Measurements from ENCODE around the gene RPLP1. TPM values are rescaled to one million over a fixed set of nuclear protein-coding genes. Genes with fewer than 3 reads are reported as not detected.

Gene RPLP1
- 1,000 to 10,000 TPM; 1,302 to 1,622 (median 1,423) TPM for total RNA-seq (2021; fragmentation: NEBNext Ultra II Directional; extraction: Animal tissue kit (Norgen Biotek cat#: 25700))
- long read RNA-seq, transcript RPLP1-201 (4 exons, 1,197 nt): major isoform, 2,476 of 2,548 reads
- long read RNA-seq, transcript RPLP1-202 (3 exons, 445 nt): minor isoform, 21 of 2,548 reads
- long read RNA-seq, partial matches to known transcripts: 20 of 2,548 reads
- long read RNA-seq, other reads (novel, unspliced or antisense): 28 of 2,548 reads

DNA sequence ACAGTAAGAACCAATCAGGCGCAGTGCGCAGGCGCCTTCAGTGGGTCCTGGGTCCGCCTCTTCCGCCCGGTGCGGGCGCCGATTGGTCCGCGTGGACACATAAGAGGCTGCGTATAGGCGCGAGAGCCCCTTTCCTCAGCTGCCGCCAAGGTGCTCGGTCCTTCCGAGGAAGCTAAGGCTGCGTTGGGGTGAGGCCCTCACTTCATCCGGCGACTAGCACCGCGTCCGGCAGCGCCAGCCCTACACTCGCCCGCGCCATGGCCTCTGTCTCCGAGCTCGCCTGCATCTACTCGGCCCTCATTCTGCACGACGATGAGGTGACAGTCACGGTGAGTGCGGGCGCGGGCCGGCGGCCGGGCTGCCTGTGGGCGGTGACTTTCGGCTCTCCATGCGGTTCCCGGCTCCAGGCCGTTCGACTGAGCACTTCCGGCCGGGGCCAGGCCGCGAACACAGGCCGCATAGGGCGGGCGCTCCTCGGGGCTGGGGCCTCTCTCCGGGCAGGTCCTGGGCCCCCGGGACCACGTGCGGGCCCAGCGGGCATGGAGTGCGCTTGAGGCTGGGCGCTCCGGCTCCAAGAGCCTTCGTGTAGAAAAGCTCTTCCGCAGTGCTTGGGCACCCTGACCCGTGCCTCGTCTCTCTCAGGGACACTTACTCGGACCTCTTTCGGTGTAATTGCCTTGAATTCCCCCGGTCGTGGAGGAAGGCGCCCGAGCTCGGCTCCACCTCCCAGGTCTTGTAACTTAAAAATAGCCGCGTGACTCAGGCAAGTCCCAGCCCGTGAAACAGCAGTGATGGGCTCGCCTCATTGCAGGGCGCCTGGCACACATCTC lies at the start of gene RPLP1:
Gene RPLP1, plus strand, starts transcription at position 127 of the 830 bp plus-strand sequence. Its CDS starts 131 bp downstream, at position 258.
- H3K4me1 Mint-ChIP-seq (ENCODE audit: low read depth): peaks cover 57% of the 10 kb centered on the region
- peak within 1 kb of the TSS; percentile 96 for H3K27ac Mint-ChIP-seq
- H3K9me3 Mint-ChIP-seq: peaks cover 11% of the 10 kb centered on the region
- H3K4me3 Mint-ChIP-seq: peak within 1 kb of the TSS; percentile 98
- H3K27me3 Mint-ChIP-seq (ENCODE audit: insufficient read depth): peaks cover 5% of the 10 kb centered on the region
- peak; percentile 92 for DNase-seq
- TF ChIP-seq CTCF (IDR thresholded peaks at IDR 0.05): no peak
- peaks cover 45% of the 10 kb centered on the region for H3K36me3 Mint-ChIP-seq (ENCODE audit: low read depth)

DNA sequence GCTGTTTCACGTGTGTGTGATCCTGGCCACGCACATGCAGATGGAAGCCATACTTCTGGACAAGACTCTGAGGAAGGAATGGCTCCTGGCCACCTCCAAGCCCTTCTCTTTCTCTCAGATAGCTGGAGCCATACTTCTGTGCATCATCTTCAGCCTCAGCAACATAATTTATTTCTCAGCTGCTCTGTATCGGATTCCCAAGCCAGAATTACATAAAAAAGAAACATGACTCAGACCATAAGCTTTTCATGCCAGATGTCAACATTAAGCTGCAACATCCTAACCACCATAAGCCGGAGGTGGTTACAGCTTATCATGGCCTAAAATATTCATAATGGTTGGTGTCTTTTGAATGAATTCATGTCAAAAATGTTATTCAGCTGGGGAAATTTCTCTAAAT lies 49.0 kb upstream of the RPLP1 start:
- H3K4me1 Mint-ChIP-seq (ENCODE audit: low read depth): peaks cover 51% of the 10 kb centered on the region
- peak overlapping the region; percentile 83 for H3K27ac Mint-ChIP-seq
- TF ChIP-seq CTCF (IDR thresholded peaks at IDR 0.05): no peak
- peak; percentile 82 for DNase-seq
- no peaks in the 10 kb centered on the region for H3K9me3 Mint-ChIP-seq
- no peaks in the 10 kb centered on the region; the same call in 1 of the 2 replicates for H3K27me3 Mint-ChIP-seq (ENCODE audit: insufficient read depth)
- peak overlapping the region; percentile 55 for H3K4me3 Mint-ChIP-seq
- peaks cover 7% of the 10 kb centered on the region for H3K36me3 Mint-ChIP-seq (ENCODE audit: low read depth)

GRCh38 chr15:69405110-69405509 lies 47.5 kb upstream of the RPLP1 start:
- H3K27ac Mint-ChIP-seq: no peak overlapping the region
- H3K27me3 Mint-ChIP-seq (ENCODE audit: insufficient read depth): no peaks in the 10 kb centered on the region
- no peak for DNase-seq
- H3K4me3 Mint-ChIP-seq: no peak overlapping the region
- peaks cover 39% of the 10 kb centered on the region for H3K4me1 Mint-ChIP-seq (ENCODE audit: low read depth)
- no peak for TF ChIP-seq CTCF (IDR thresholded peaks at IDR 0.05)
- peaks cover 7% of the 10 kb centered on the region for H3K36me3 Mint-ChIP-seq (ENCODE audit: low read depth)
- no peaks in the 10 kb centered on the region for H3K9me3 Mint-ChIP-seq

GRCh38 chr15:69407719-69408400 lies 44.8 kb upstream of the RPLP1 start:
- no peak for TF ChIP-seq CTCF (IDR thresholded peaks at IDR 0.05)
- Mint-ChIP-seq H3K36me3 (ENCODE audit: low read depth) (no peaks in the 10 kb centered on the region), H3K9me3 (no peaks in the 10 kb centered on the region), H3K27ac (no peak overlapping the region), H3K4me1 (ENCODE audit: low read depth) (peaks cover 35% of the 10 kb centered on the region), H3K4me3 (no peak overlapping the region), H3K27me3 (ENCODE audit: insufficient read depth) (no peaks in the 10 kb centered on the region)
- DNase-seq: no peak

DNA sequence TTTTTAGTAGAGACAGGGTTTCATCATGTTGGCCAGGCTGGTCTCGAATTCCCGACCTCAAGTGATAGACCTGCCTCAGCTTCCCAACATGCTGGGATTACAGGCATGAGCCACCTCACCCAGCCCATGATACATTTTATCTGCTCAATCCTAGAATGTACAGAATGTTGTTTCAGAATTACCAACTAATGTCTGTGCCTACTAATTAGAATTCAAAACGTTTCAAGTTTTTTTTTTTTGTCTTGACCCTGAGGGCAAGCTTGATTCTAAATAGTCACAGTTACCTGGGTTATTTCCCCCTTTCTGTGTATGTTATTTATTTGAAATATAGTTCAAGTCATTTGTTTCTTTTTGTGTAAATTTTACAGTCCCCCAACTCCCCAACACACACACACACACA lies 43.8 kb upstream of the RPLP1 start:
- H3K27me3 Mint-ChIP-seq (ENCODE audit: insufficient read depth): no peaks in the 10 kb centered on the region
- TF ChIP-seq CTCF (IDR thresholded peaks at IDR 0.05): no peak
- no peak overlapping the region for H3K4me3 Mint-ChIP-seq
- no peak overlapping the region for H3K27ac Mint-ChIP-seq
- peaks cover 25% of the 10 kb centered on the region for H3K4me1 Mint-ChIP-seq (ENCODE audit: low read depth)
- DNase-seq: no peak
- no peaks in the 10 kb centered on the region for H3K36me3 Mint-ChIP-seq (ENCODE audit: low read depth)
- H3K9me3 Mint-ChIP-seq: no peaks in the 10 kb centered on the region
